Stomach (tissue), 9 donors: ENCODE results near the gene PROM2. TPM values are rescaled to one million over a fixed set of nuclear protein-coding genes. Genes with fewer than 3 reads are reported as not detected.
A peak's percentile ranks its signal among the peaks of the same experiment; 100 is the strongest.

Experiments used
- DNase-seq, 2 donors: peaks; one replicate each; pipeline versions ENCODE4 v3.0.0 to v3.0.0-alpha.2; 2013 to 2019
- H3K27ac ChIP-seq, 5 donors: fragments of 200-600 bp in 4 of 5; sonication (generic) in 4 of 5; one replicate each; pipeline ENCODE4 v1.5.1; 2013 to 2019; ENCODE audit warnings: mild to moderate bottlenecking in 1 of 5, moderate library complexity in 1 of 5
- H3K27me3 ChIP-seq, 3 donors: fragments of 200-600 bp; sonication (generic); one replicate each; pipeline ENCODE4 v1.5.1; 2017 to 2019; ENCODE audit warnings: mixed run types in 1 of 3
- H3K36me3 ChIP-seq, 4 donors: fragments of 200-600 bp; sonication (generic); 1 replicate in 3 of 4; 2 replicates in 1 of 4; pipeline ENCODE4 v1.5.1; 2016 to 2019
- H3K4me1 ChIP-seq, 4 donors: fragments of 200-600 bp; sonication (generic); one replicate each; pipeline ENCODE4 v1.5.1; 2016 to 2019
- H3K4me3 ChIP-seq, 4 donors: fragments of 200-600 bp; sonication (generic) in 3 of 4; one replicate each; pipeline ENCODE4 v1.5.1; 2016 to 2019; ENCODE audit warnings: mild to moderate bottlenecking in 1 of 4
- H3K9me3 ChIP-seq, 4 donors: fragments of 200-600 bp; sonication (generic); one replicate each; pipeline ENCODE4 v1.5.1; 2016 to 2019
- CTCF ChIP-seq, 7 experiments: fragments of 450-650 bp in 4 of 7; fragments of 200-600 bp in 3 of 7; sonication (generic) in 3 of 7; IDR thresholded peaks; one replicate each; pipeline ENCODE4 v1.5.1; 2016 to 2019; ENCODE audit warnings: antibody characterized with exemption in 7 of 7, control low read depth in 2 of 7, mild to moderate bottlenecking in 1 of 7
- EP300 ChIP-seq: sonication (generic); formaldehyde crosslinking; IDR thresholded peaks from one replicate; pipeline ENCODE4 v1.6.1; 2017; ENCODE audit warnings: antibody characterized with exemption
- POLR2A ChIP-seq, 4 donors: fragments of 450-650 bp; IDR thresholded peaks; one replicate each; pipeline ENCODE4 v1.6.1; 2016; ENCODE audit warnings: antibody characterized with exemption in 4 of 4, control low read depth in 2 of 4, mild to moderate bottlenecking in 1 of 4, moderate library complexity in 1 of 4
- POLR2AphosphoS5 ChIP-seq, 3 donors: sonication (generic); formaldehyde crosslinking; IDR thresholded peaks; one replicate each; pipeline ENCODE4 v1.6.1; 2016; ENCODE audit warnings: antibody characterized with exemption in 3 of 3
- WGBS, 5 donors: extraction: QIAGEN DNeasy Blood & Tissue Kit in 3 of 5; methylation state at CpG; one replicate each; pipeline versions ENCODE4 v1.1.5 to v1.1.7; 2013 to 2018; 5-methylcytosine and 5-hydroxymethylcytosine counted together
- intact Hi-C: fragments of 100-400 bp; cut with DNase I; formaldehyde crosslinking; loops from one replicate; pipeline ENCODE4 v1.15.1; 2023; ENCODE audit warnings: low total_unique reads
- polyA plus RNA-seq, 3 donors: library from polyadenylated mRNA; stranded (reverse); fragments of 200-250 nt; gene quantifications; one replicate each; pipeline ENCODE4 v1.2.3, GENCODE V29; 2013
- total RNA-seq, 5 donors: library from RNA; depleted of rRNA; stranded (reverse); fragments of >200 nt; gene quantifications; one replicate each; pipeline versions ENCODE4 v1.1.0 to v1.2.3, GENCODE V29; 2014 to 2016
- donor health status: healthy with polysubstance abuse.
- donor health status: Bipolar disorder and iron deficiency.
- donor health status: healthy.

Gene PROM2
- total and polyA plus RNA-seq, 8 donors, result 6.0 to 370 (median 27.9) TPM

GRCh38 chr2:95310651-95311050 is 36.4 kb downstream of the PROM2 start:
- intact Hi-C loops, result loop anchor here (5.0 kb wide), 1 partner anchor 78 kb away; no protein-coding TSS in a partner anchor
- 40 to 84% (median 51%) methylated on average over 3 to 4 of the region's 4 CpGs for WGBS, 5 donors
- Histone ChIP-seq H3K27me3 (peaks cover 0 to 18% (median 0%) of the 10 kb centered on the region in 3 donors), H3K4me3 (no peak overlapping the region), H3K4me1 (peaks cover 0 to 11% (median 7%) of the 10 kb centered on the region in 4 donors), H3K9me3 (no peaks in the 10 kb centered on the region), H3K36me3 (no peaks in the 10 kb centered on the region), H3K27ac (no peak overlapping the region)
- no peak for DNase-seq
- TF ChIP-seq EP300 (no peak), POLR2AphosphoS5 (IDR thresholded peaks at IDR 0.05) (no peak), CTCF (IDR thresholded peaks at IDR 0.05) (no peak), POLR2A (IDR thresholded peaks at IDR 0.05) (no peak)

DNA sequence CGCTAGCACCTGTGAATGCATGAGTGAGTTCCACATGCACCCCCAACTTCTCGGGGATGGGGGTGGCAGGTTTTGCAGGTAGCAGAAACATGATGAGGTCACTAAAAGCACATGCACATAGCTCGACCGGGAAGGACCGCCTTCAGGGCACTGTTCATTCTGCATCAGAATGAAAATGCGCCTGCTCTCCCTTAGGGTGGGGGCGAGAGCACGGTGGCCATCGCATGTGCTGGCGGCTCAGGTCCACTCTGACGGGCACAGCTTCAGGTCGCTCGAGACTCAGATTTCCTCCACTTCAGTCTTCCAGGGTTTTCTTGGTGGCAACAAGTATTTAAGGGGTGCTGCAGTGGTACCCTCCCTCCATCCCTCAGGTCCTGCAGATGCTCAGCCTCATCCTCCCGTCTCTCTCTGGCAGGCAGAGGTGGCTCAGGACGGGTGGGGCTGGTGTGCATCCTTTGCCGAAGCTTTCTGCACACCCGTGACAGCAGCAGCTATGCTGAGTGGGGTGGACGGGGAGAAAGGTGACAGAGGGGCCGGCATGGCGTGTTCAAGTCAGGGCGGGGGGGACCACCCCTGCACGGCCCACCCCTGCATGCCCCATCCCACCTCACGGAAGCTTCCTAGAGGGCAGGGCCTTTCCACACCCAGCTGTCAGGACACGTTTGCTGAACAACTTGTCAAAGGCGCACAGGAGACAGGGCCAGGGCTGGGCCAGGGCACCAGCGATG is 37.7 kb downstream of the PROM2 start:
- peaks cover 0 to 5% (median 0%) of the 10 kb centered on the region in 4 donors for H3K4me1 ChIP-seq
- TF ChIP-seq POLR2AphosphoS5 (IDR thresholded peaks at IDR 0.05) (no peak), EP300 (no peak), POLR2A (IDR thresholded peaks at IDR 0.05) (no peak), CTCF (IDR thresholded peaks at IDR 0.05) (no peak)
- H3K27me3 ChIP-seq, result peaks cover 0 to 18% (median 0%) of the 10 kb centered on the region in 3 donors
- no peak for DNase-seq
- H3K4me3 ChIP-seq, result no peak overlapping the region
- whole genome bisulfite sequencing, 5 donors, result 81 to 86% (median 83%) methylated on average over 24 to 26 of the region's 26 CpGs
- H3K9me3 ChIP-seq, result no peaks in the 10 kb centered on the region
- intact Hi-C loops, result loop anchor here (5.0 kb wide), 1 partner anchor 80 kb away; no protein-coding TSS in a partner anchor
- H3K36me3 ChIP-seq, result no peaks in the 10 kb centered on the region
- no peak overlapping the region for H3K27ac ChIP-seq

DNA sequence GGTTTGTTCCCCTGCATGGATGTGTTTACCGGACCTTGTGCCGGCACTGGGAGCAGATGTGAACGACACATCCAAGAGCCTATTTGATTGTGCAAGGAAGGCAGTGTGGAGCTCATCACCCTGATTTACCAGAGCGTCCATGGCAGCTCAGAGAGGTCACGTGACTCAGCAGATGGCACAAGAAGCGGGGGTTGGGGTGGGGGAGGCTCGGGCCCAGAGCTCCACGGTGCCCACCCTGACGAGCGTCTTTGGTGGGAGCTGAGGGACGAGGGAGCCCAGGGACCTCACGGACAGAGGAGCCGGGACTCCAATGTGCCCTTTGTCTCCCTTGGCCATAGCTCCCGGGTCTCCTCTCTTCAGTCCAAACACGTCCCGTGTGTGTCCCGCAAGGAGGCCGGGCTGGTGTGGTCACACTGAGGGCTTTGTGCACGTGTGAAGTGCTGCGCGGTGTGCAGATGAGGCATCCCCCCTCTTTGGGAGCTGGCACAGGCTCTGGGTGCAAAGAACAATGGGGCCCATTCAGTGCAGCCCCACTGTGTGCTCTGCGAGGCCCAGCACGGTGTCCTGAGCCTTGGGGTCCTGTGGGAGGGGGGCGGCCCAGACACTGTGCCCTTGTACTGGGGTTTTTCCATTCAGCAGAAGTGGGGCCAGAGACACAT is 38.4 kb downstream of the PROM2 start:
- Histone ChIP-seq H3K4me3 (no peak overlapping the region), H3K27ac (no peak overlapping the region), H3K4me1 (peaks cover 0 to 5% (median 0%) of the 10 kb centered on the region in 4 donors), H3K9me3 (no peaks in the 10 kb centered on the region), H3K36me3 (no peaks in the 10 kb centered on the region), H3K27me3 (peaks cover 0 to 18% (median 0%) of the 10 kb centered on the region in 3 donors)
- no peak for DNase-seq
- intact Hi-C loops, result loop anchor here (5.0 kb wide), 1 partner anchor 80 kb away; no protein-coding TSS in a partner anchor
- WGBS, 5 donors, result 83 to 88% (median 85%) methylated on average over 18 to 24 of the region's 24 CpGs
- TF ChIP-seq EP300 (no peak), CTCF (IDR thresholded peaks at IDR 0.05) (no peak), POLR2AphosphoS5 (IDR thresholded peaks at IDR 0.05) (no peak), POLR2A (IDR thresholded peaks at IDR 0.05) (no peak)

DNA sequence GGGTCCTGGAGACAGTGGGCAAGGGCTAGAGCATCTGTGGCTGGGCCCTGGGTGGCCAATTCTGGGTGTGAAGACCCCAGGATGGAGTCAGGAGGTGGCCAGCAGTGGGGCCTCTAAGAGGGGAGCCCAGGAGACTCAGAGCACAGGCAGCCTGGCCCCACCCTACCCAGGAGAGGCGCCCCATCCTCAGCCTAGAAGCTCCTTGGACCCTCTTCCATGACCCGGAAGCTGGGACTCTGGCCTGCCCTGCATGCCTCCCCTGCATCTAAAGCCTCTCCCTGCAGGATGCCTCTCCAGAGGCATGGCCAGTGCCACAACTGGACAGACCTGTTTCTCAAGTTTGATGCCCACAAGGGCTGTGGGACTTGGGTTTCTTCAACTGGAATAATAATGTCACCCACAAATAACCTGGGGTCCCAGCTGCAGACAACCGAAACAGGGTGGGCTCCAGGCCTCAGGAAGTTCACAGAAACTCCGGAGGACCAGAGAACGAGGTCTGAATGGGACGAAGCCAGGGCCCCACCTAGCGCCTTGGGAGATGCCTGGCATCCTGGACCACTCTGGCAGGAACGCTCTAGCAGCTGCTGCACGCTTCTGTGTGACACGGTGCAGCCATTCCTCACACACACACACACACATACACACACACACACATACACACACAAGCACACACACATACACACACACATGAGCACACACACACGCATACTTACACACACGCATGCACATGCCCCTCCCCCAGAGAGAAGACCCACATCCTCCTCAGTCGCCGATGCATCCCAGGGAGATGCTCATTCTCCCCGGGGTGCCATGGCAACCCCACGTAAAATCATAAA is 39.3 kb downstream of the PROM2 start:
- Histone ChIP-seq H3K4me1 (peaks cover 0 to 5% (median 0%) of the 10 kb centered on the region in 4 donors), H3K4me3 (no peak overlapping the region), H3K27me3 (peaks cover 0 to 18% (median 0%) of the 10 kb centered on the region in 3 donors), H3K9me3 (no peaks in the 10 kb centered on the region), H3K27ac (no peak overlapping the region), H3K36me3 (no peaks in the 10 kb centered on the region)
- WGBS, 5 donors, result 79 to 85% (median 82%) methylated on average over 12 to 16 of the region's 16 CpGs
- peak in 1 of 2 donors; percentile 47 for DNase-seq
- intact Hi-C loops, result loop anchor here (5.0 kb wide), 1 partner anchor 81 kb away; no protein-coding TSS in a partner anchor
- no peak for TF ChIP-seq EP300
- no peak for TF ChIP-seq CTCF (IDR thresholded peaks at IDR 0.05)
- no peak for TF ChIP-seq POLR2A (IDR thresholded peaks at IDR 0.05)
- no peak for TF ChIP-seq POLR2AphosphoS5 (IDR thresholded peaks at IDR 0.05)
